NCI-H345 treated with DMSO at 0.1 percent for 48 hours (cell line): ENCODE measurements around the gene PLXNA1.

Experiments
- DNase-seq: peaks from one replicate; lab custom pipeline; 2025; ENCODE audit not compliant: unreplicated experiment; lab: John Stamatoyannopoulos, UW

Gene PLXNA1

DNA sequence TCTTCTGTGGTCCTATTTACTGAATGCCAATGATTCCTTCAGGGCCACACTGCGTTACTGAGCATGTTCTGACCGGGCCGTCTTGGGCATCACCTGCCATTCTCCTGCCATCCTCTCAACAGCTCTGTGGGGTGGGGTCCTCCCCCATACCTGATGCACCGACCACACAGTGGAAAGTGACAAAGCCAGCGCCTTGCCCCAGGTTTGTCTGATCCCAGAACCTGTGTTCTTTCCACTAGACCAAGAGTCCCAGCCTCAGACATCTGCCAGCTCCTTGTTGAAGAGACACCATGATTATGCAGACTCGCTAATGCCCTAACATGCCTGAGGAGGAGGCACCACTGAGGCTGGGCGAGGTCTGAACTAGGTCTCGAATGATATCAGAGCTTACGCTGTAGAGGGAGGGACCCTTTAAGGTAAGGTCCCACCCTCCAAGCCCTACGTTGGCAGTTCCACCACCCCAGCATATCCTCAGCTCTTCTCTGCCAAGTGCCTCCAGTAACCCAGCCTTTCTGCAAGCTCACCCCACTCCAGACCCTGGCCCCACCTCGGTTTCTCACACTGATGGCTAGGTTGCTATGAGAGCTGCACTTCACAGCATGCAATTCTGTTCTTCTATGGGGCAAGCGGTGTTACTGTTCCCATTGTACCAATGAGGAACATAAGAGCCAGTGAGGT lies 29.8 kb upstream of the PLXNA1 start:
- DNase-seq = peak; percentile 4

DNA sequence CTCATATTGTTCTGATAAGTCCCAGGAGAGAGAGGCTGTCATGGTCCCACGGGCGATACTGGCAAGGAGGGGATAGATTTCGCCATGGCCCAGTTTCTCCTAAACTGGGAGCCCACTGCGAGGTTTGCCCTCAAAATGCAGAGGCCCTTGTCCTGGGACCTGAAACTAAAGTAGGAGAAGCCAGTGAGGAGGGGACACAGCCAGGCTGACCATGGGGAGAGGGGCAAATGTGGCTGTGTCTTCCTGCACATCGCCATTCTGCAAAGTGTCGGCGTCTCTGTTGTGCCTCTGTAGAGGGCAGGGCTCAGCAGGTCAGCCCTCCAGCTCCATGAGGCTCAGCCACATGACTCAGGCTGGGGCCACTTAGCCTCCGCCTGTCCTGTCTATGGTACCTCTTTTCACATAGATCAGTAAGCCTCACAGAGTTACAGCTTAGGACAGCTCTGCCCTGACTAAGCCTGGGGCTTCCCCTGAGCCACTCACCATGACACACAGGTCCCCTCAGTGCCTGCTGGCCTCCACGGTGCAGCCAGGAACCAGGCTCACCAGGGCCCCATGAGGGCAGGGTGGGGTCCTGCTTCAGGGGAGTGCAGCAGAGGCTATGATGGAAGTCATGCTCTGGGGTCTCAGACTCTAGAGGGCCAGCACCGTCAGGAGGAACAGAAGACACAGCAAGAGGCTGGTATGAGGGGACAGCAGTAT lies 28.6 kb upstream of the PLXNA1 start:
- no peak for DNase-seq

DNA sequence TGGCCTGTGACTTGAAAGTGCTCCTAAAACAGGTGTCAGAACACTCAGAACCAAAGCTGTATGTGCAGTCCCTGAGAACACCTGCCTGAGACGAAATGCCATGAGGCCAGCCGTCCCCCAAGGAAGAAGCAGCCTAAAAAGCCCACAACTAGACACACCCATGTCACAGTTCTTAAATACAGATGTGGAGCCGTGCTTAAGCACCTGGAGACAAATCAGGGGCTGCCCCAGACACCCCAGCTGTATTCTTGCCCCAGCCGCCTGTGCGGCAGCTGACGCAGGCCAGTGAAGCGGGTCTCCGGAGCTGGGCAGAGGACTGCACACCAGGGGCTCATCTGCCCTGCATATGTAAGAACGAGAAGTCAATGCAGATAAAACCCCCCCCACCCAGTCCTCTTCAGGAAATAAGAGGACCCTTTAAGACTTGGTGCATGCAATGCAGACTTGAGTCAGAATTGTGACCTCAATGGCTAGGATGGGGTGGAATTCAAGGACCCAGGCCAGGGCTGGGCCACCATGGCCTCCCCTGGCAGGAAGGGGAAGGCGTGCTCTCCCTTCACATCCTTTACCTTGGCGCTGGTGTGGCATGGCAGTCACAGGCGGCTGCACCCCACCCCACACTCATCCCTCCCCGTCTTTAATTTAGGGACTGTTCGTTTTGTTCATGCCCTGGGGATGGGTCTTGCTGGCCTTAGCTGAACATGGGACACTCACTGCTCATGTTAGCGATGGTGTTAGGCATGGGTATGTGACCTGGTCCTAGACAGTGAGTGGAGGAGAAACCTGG lies 27.7 kb upstream of the PLXNA1 start:
- no peak for DNase-seq

DNA sequence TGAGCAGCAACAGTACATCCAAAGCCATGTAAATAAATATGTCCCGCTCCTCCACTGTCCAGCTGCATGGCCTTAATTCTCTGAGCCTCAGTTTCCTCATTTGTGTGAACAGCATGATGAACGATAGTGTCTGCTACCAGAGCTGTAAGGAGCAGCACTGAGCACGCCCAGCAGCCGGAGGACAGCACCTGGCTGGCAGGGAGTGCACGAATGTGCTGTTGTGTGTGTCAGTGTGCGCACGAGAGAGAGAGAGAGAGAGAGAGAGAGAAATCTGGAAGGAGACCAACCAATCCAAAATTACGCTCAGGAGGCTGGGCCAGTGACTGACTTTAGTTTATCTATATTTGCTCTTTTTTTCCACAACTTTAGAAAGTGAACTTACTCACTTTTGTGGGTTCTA lies 26.6 kb upstream of the PLXNA1 start:
- DNase-seq = no peak

DNA sequence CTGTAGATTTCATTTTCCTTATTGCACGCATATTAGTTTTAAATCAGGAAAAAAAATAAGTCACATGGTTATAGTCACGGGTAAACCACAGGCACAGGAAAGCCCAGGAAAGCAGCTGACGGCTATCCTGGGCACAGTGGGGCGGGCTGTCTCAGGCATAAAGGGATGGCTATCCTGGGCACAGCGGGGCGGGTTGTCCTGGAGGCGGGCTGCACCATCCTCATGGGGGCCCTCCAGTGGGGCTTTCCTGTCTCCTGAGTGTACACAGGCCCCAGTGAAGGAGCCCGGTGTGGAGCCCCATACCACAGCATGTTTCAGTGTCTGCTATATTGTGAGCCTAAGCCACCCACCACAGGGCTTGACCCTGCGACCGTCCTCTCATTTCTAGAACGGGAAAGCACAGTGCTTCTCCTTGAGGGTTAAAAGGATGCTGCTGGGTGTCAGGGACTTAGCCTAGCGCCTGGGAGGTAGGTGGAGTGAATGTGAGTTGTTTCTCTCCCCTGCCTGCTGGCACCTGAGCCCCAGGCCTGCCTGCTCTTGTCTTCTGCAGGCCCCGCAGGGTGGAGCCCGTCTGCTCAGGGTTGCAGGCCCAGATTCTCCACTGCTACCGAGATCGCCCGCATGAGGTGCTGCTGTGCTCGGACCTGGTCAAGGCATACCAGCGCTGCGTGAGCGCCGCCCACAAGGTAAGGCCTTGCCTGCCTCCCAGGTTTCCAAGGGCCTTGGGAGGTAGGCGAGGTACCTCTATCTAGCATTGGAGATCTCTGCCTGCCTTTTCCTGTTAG lies 25.9 kb upstream of the PLXNA1 start:
- no peak for DNase-seq

DNA sequence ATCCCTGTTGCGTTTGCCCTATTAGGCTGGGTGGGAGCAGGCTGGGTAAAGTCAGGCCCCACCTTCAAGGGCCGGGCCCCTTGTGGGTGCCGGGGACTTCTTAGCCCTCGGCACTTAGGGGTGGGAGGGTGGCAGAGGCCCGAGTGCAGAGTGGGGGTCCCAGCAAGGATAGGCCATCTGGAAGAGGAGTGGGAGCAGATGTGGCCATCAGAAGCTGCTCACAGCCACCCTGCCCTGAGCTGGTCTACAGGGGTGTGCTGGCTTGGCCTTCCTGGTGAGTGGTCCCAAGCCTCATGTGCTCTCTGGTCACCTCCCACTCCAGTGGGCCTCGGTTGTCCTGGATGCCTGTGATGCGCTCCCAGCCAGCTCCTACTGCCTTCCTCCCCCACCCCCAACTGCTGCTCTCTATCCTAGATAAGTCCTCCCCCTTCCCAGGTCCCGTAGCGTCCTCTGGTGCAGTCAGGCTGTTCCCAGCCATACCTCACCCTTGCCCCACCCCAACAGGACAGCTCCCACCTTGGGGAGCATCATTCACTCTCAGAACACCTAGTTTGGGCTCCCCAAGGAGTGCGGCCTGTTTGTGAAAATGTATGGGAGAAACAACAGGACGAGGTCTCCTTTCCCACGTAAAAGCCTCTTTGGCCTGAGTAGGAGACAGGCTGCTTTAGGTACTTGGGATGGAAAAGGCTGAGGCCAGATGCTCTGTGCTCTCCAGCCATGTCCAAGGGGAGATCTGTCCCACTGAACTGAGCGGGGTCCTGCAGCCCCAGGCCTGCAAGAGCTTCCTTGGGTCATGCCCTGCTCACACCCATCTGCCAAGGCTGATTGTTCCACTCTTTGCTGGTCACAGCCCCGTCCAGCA lies 24.9 kb upstream of the PLXNA1 start:
- DNase-seq = no peak

DNA sequence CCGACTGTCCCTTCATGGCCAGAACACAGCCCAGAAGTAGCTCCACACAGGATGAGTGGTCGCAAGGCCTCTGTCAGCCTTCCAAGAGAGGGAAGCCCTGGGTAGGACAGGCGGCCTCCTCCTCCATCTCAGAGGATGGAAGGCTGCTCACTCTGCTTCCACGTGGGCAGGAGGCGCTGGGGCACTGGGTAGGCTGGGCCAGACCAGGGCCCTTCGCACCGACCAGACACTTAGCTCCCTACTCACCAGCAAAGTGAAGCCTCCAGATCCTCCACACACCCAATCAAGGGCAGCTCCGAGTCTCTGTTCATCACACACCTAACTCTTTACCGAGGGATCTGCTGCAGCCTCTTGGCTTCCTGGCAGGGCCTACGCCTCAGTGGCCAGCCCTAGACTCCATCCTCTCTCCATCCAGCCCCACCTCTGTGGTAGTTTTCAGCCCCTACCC lies 24.3 kb upstream of the PLXNA1 start:
- DNase-seq = no peak

DNA sequence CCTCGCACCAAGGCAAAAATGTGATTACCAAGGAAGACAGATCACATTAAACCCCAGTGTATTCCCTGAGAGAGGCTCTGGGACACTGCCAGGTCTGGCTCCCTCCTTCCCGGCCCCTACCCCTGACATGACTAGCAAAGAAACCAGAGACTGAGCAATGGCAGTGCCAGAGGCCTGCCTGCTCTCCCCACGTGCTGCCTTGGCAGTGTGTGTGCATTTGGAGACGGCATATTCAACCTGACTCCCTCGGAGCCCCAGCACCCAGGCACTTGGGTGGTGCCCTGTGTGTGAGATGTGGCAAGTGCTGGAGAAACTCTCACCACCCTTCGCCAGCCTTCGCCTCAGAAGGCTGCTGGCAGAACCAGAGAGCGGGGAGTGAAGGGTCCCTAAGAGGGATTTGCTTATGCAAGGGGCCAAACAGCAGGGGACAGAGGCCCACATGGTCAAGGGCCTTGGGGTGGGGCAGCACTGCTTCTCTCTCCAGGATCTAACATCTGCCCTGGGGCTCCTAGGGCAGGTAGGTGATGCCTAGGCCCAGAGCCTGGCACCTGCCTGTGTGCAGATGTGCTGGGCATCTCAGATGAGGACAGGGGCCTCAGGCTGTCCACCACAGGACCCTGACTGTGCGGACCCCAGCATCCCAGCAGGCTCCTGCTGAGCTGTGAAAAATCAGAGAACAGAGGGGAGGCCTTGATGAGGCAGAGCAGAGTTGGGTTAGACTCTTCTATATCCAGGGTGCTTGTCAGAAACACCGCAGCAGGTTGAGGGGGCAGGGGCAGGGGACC lies 23.6 kb upstream of the PLXNA1 start:
- no peak for DNase-seq

DNA sequence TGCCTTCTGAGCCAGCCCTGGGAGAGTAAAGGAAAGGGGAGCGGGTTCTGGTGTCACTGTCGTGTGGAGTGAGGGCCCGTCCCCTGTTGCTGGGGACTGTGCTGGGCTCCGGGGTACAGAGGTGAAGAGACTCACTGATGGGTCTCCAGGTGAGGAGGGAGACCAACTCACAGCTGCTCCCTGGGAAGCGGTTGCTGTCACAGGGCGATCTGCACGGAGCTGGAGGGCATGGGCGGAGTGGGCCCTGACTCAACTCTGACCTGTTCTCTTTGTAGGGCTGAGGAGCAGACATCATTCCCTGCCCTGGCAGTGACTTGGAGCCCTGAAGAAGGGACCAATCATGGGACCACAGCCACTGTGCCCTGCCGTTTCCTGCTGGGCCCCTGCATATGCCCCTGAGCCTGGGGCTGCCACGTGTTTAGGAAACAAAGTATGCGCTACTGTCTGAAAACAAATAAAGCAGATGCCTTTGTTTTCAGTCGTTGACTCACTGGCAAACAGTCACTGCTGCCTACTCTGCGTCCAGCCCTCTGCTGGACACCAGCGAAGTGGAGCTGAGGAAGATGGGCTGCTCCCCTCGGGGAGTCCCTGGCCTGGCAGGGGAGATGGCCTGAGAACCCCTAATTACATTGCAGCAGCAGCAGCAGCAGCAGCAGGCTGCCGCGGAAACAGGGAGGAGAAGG lies 22.9 kb upstream of the PLXNA1 start:
- peak; percentile 19 for DNase-seq

DNA sequence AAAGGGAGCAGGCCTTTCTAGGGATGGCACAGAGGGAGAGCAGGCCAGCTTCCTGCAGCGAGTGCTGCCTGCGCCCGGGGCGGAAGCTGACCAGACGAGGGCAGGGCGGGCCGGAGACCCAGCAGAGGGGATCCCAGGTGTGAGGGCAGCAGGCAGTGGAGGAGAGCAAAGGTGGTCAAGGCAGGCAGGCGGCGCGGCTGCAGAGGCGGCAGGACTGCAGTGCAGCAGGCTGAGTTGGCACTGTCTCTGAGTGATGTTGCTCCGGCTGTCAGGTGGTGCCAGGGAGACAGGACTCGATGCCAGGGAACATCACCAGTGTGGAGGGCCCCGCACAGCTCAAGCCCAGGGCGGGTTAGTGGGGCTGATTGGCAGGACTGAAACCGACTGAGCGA lies 22.3 kb upstream of the PLXNA1 start:
- DNase-seq = no peak

DNA sequence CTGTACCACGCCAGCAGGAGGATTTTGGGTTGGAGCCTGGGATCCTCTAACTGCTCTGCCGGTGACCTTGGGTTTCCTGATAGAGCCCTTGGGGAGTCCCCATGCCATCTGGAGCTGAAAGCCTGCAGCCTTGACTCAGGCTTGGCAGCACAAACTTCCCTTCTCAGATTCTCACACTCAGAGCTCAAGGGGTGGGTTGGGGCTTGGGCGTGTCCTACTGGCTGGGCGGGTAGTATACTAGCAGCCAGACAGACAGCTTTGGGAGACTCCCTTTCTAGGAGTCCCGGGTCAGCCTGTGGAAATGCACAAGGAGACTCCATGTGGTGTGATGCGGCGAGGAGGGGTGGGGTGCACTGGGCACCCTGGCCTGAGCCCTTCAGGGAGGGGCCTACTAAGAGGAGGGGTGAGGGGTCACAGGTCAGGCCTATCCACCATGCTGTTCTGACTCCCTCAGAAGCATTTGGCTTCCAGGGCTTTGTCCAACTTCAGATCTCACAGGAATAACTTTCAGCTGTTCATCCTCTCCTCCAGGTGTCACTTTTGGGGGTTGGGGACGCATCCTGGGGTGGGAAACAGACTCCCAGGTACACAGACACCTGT lies 21.6 kb upstream of the PLXNA1 start:
- no peak for DNase-seq

DNA sequence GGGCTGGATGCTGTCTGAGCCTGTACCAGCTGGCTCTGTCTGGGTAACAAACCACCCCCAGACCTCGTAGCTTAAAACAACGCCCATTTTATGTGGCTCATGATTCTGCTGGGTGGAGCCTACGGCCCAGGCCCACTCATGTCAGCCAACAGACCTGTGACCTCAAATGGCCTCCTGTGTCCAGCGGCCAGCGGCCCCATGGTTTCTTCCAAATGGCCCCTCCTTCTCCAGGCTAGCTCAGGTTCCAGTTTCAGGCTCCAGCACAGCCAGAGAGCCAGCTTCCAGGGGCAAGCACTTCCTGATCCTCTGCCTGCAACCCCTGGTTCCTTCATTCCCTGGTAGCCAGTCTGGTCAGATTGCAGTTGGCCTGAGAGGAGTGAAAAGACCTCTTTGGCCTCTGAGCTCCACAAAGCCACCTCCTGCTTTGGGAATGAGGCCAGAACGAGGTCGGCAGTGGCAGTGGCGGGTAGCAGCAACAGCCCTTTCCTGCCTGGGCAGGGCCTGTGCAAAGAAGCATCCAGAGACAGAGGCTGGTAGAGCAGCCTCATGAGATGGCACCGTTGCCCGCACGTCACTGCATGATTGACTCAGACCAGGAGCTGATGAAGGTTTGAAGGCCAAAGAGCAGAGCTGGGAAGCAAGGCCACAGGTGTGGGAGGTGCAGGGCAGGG lies 21.0 kb upstream of the PLXNA1 start:
- no peak for DNase-seq

DNA sequence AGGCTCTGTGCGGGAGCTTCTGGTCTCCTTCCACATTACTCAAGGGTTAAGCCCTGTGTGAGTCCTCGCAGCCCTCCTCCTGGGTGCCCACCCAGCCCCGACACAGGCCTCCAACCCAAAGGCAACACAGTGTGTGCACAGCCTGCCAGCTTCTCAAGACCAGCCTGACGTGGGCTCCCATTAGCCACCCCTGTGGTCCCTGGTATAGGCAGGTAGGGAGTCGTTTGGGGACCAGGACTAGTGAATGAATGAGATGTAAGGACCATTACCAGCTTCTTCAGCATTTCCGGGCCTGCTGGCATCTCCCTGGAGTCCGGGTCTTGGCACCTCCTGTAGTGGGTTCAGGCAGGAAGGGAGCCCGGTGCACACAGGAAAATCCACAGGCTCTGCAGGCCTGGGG lies 20.2 kb upstream of the PLXNA1 start:
- DNase-seq = no peak

DNA sequence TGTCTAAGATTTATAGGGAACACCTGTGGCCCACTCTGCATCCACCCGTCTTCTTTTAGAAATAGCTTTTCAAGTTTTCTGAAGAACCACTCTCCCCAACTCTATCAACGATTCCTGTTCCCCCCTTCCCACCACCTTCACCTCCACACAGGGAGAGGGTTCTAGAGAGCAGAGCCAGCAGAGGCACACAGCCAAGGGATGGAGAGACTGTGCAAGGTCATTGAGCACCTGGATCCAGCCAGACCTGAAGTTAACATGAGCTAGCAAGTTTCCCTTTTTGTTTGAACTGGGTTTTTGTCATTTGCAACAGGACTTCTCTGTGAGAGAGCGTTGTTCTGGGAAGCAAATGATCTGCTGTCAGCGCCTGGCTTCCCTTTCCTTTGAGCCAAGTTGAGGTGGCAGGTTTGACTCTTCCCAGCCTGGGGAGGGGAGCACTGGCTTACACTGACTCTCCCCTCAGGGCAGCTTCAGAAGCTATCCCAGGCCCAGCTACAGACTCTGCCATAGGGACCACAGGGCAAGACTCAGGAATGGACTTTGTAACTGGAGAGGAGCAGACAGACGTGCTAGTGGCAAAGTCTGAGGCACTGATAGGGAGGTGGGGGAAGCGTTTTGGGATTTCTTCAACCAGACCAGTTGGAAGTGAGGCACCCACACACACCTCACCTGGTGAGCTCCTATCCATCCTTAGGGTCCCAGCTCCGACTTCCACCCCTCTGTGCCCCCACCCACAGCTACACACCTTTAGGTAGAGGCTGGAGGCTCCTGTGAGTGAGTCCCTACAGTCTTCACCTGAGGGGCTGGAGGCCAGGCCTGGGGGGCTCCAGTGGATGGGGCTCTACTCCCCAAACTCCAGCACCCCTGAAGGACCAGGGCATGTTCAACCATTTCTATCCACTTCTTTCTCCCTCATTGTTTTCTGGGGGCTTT lies 19.4 kb upstream of the PLXNA1 start:
- DNase-seq = no peak

DNA sequence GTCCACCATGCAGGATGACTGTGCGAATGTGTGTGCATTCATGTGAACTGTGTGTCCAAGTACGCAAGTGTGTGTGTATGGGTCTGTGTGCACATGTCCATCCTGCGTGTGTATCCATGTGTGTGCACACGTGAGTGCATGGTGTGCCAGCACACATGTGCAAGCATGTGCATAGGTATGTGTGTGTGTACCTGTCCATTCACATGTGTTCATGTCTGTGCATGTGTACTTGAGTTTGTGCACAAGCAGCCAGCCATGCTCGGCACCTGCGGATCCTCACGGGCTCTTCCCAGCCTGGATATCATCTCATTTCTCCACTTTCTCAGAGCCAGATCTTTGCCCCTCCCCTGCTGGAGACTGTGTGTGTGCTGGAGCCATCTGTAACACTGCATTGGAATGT lies 18.7 kb upstream of the PLXNA1 start:
- no peak for DNase-seq

DNA sequence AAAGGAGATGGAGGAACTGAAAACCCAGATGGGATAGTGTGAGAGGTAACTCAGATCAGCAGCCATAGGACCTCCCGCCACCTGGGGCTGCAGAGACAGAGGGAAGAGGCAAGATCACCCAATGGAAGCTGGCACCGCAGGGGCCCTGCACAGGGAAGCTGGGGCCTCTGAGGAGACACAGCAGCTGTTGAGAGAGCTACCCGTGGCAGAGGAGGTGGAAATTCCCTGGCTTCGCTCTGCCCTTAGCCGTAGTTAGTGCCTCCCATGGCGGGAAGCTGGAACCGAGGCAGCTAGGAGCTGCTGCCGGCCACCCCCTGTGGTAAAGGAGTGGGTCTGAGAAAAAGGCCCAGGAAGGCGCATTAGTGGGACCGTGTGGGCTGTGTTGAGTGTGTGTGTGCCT lies 18.0 kb upstream of the PLXNA1 start:
- DNase-seq = no peak

DNA sequence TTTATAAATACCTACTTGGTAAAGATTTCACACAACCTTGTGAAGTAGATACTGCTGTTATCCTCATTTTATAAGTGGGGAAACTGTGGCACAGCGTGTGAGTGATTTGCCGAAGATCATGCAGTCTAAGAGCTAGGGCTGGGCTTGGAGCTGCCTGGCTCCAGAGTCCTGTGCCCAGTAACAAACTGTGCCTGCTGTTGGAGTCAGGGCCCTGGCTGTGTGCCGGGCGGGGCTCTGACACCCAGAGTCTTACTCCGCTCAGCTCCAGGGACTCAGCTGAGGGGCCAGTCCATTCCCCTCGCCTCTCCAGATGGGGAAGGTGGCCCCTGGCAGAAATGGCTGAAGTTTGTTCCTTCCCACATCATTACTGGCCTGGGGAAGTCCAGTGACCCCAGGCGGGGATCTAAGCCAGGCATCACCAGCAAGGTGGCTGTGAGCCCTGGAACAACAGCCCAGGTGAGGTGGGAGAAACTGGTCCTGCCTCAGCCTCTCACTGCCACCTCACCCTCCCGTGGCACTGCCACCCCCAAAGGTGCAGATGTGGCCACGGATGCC lies 17.3 kb upstream of the PLXNA1 start:
- DNase-seq = no peak
